AG09309 (cell line): Measurements from ENCODE around the gene EIF1AD.

ENCODE experiments used
- DNase-seq: peaks from one replicate; pipeline ENCODE4 v3.0.0-alpha.2; 2010; ENCODE audit warnings: low read depth
- H3K4me3 ChIP-seq: 2 replicates; pipeline ENCODE4 v1.5.1; 2011; ENCODE audit warnings: mild to moderate bottlenecking, low read depth, low read length, moderate library complexity; ENCODE audit not compliant: control insufficient read depth
- CTCF ChIP-seq: IDR thresholded peaks from 2 replicates; pipeline ENCODE4 v1.5.1; 2011; ENCODE audit warnings: mild to moderate bottlenecking, low read depth, low read length, inconsistent platforms; ENCODE audit not compliant: insufficient read depth, control insufficient read depth; ENCODE audit errors: missing control alignments

The EIF1AD gene

DNA sequence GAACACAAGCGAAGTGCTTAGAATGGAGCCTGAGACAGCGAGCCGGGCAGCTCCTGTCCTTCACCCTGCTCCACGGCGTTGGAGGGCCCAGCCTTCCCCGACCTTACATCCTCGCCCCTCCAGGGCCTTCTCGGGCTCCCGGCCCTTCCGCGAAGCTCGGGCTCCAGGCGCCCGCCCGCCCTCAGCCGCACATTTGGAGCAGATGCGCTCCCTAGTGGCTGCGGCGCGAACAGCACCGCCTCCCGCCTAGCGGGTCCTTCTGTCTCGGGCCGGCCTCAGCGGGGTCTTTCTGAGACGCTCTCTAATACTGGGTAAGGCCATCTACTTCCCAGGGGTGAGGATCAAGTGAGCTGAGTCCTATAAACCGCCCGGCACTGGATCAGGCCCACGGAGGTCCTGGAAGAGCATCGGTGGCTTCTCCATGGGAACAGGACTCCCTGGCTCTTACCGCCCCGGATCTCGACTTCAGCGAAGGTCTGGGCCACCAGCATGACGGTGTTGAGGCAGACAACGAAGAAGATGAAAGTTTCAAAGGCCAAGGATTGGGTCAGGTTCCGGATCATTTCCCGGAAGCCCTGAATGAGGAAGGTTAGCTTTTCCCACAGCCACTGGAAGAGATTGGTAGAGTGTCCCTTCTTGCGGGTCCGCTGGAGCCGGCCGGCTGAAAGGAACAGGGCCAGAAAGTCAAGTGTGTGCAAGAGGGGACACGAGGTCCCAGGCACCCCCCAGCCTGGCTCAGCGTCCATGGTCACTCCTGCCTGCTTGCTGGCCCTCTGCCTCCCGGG is 20.6 kb upstream of the EIF1AD start:
- TF ChIP-seq CTCF: peak; percentile 96
- no peak for DNase-seq
- H3K4me3 ChIP-seq: peak overlapping the region; percentile 9; the same call in 1 of the 2 replicates

DNA sequence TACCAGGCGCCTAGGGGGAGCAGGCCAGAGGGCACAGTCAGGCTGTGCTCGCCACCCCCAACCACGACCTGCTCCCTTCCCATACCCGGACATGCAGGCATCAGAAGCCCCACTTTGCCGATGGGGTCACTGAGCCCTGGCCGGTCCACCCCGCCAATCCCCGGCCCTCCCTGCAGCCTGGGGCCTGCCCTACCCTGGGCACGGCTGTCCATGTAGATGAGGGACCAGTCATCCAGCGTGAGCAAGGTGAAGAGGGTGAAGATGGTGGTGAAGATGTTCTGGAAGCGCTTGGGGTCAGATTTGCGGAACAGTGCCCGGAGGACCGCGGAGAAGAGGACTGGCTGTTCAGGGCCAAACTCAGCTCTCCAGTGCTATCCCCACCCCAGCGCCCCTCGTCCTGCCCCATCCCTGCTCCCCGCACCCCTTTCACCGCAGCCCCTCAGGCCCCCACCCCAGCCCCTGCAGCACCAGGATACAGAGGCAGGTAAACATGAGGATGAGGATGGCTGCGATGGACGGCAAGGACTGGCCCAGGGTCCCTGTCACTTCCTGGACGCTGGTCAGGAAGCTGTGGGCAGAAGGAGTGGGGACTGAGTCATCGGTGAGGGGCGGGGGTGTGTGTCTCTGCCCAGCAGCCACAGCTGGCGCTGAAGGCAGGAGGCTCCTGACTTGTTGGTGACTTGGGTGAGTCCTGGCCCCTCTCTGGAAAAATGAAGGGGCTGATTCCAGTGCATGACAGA is 18.8 kb upstream of the EIF1AD start:
- TF ChIP-seq CTCF: no peak
- no peak overlapping the region for H3K4me3 ChIP-seq
- DNase-seq: no peak

GRCh38 chr11:66020212-66020611 is 18.3 kb upstream of the EIF1AD start:
- no peak for TF ChIP-seq CTCF
- DNase-seq: no peak
- no peak overlapping the region for H3K4me3 ChIP-seq

GRCh38 chr11:66017321-66017720 is 15.4 kb upstream of the EIF1AD start:
- no peak for DNase-seq
- H3K4me3 ChIP-seq: no peak overlapping the region
- no peak for TF ChIP-seq CTCF

DNA sequence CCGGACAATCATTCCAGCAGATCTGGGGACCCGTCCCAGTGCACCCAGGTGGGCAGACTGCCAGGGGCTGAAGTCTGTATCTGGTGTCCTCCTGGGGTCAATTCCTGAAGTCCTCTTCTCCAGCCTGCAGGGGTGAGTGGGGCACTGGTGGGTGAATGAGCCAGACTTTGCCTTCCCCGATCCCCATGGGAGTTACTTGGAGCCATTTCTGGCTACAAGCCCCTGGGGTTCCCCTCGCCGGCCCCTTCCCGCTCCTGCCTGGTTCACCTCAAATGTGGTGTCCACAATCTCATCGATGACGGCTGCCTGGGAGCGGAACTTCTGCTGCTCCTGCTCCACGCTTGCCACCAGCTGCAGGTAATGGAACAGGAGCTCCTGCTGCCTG is 14.8 kb upstream of the EIF1AD start:
- H3K4me3 ChIP-seq: no peak overlapping the region
- no peak for DNase-seq
- TF ChIP-seq CTCF: no peak

DNA sequence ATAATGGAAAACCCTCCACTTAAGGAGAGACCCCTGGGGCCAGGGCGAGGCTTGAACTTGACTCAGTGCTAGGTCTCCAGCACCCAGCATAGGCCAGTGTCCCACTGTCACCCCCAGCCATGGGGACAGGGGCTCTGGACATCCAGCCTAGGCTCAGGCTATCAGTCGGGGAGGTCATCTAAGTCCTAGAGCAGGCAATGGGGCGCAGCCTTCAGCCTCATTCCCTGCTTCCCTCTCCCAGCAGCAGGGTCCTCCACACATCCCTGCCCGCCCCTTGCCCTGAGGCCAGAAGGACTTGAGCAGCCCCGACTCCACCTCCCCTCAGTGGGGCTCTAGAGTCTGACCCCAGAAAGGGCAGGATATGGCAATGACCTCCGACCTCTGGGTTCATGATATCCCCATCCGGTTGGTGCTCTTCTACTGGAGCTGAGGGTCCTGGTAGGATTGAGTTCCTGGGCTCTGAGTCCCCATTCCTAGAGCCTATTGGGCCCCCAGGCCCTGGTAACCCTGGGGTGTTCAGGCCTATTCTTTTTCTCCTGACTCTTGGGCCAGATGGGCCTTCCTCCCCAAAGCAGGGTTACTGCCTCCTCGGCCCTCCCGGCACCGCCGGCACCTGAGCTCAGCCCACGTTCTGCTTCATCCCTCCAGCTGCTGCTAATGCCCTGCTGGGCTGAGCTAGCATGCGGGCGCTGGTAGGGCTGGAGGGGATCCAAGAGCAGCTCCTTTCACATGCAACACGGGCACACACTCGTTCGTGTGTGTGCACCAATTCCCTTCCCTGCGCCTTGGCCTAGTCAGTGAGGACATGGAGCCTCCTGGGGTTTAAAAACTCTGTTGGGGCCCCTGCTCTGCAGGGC is 14.2 kb upstream of the EIF1AD start:
- H3K4me3 ChIP-seq: no peak overlapping the region
- DNase-seq: no peak
- TF ChIP-seq CTCF: no peak
